Suprapubic skin (tissue), 3 donors: ENCODE measurements around the gene INPP5A.
"Not testable (repeated sequence)": the region's sequence is repeated elsewhere in the genome, so short reads cannot be mapped to it uniquely, and the experiment has no call there.

ENCODE experiments used
- POLR2A ChIP-seq, 2 donors: fragments of 450-650 bp; IDR thresholded peaks; one replicate each; pipeline ENCODE4 v1.6.1; 2017; ENCODE audit warnings: antibody characterized with exemption in 2 of 2, mild to moderate bottlenecking in 2 of 2, moderate library complexity in 2 of 2
- TF ChIP-seq, protein P1 (sequence below), 2 donors: fragments of 200-600 bp in 1 of 2; fragments of 450-650 bp in 1 of 2; sonication (generic) in 1 of 2; IDR thresholded peaks; one replicate each; pipeline ENCODE4 v1.5.1; 2016 to 2019; ENCODE audit warnings: antibody characterized with exemption in 2 of 2, mild to moderate bottlenecking in 1 of 2, moderate library complexity in 1 of 2

DNA sequence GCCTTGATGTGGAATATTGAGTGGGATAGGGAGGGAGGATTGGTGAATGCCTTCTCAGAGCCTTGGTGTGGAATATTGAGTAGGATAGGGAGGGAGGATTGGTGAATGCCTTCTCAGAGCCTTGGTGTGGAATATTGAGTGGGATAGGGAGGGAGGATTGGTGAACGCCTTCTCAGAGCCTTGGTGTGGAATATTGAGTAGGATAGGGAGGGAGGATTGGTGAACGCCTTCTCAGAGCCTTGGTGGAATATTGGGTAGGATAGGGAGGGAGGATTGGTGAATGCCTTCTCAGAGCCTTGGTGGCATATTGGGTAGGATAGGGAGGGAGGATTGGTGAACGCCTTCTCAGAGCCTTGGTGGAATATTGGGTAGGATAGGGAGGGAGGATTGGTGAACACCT lies 16.0 kb downstream of the INPP5A start:
- TF ChIP-seq, protein P1, sequence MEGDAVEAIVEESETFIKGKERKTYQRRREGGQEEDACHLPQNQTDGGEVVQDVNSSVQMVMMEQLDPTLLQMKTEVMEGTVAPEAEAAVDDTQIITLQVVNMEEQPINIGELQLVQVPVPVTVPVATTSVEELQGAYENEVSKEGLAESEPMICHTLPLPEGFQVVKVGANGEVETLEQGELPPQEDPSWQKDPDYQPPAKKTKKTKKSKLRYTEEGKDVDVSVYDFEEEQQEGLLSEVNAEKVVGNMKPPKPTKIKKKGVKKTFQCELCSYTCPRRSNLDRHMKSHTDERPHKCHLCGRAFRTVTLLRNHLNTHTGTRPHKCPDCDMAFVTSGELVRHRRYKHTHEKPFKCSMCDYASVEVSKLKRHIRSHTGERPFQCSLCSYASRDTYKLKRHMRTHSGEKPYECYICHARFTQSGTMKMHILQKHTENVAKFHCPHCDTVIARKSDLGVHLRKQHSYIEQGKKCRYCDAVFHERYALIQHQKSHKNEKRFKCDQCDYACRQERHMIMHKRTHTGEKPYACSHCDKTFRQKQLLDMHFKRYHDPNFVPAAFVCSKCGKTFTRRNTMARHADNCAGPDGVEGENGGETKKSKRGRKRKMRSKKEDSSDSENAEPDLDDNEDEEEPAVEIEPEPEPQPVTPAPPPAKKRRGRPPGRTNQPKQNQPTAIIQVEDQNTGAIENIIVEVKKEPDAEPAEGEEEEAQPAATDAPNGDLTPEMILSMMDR (IDR thresholded peaks at IDR 0.05), result not testable (repeated sequence)
- TF ChIP-seq POLR2A (IDR thresholded peaks at IDR 0.05), result not testable (repeated sequence)
